Esophagus squamous epithelium (tissue), 4 donors: Measurements from ENCODE around the gene PIBF1.

Experiments used
- POLR2A ChIP-seq, 4 donors: fragments of 450-650 bp; IDR thresholded peaks; one replicate each; pipeline ENCODE4 v1.6.1; 2017; ENCODE audit warnings: antibody characterized with exemption in 4 of 4, mild to moderate bottlenecking in 4 of 4, moderate library complexity in 3 of 4
- TF ChIP-seq, protein P1 (sequence below), 6 experiments: fragments of 450-650 bp in 4 of 6; fragments of 200-600 bp in 2 of 6; sonication (generic) in 2 of 6; IDR thresholded peaks; one replicate each; pipeline ENCODE4 v1.5.1; 2016 to 2019; ENCODE audit warnings: antibody characterized with exemption in 6 of 6, mild to moderate bottlenecking in 4 of 6, moderate library complexity in 4 of 6

GRCh38 chr13:73058432-73058735 lies 276.5 kb downstream of the PIBF1 start:
- TF ChIP-seq, protein P1, sequence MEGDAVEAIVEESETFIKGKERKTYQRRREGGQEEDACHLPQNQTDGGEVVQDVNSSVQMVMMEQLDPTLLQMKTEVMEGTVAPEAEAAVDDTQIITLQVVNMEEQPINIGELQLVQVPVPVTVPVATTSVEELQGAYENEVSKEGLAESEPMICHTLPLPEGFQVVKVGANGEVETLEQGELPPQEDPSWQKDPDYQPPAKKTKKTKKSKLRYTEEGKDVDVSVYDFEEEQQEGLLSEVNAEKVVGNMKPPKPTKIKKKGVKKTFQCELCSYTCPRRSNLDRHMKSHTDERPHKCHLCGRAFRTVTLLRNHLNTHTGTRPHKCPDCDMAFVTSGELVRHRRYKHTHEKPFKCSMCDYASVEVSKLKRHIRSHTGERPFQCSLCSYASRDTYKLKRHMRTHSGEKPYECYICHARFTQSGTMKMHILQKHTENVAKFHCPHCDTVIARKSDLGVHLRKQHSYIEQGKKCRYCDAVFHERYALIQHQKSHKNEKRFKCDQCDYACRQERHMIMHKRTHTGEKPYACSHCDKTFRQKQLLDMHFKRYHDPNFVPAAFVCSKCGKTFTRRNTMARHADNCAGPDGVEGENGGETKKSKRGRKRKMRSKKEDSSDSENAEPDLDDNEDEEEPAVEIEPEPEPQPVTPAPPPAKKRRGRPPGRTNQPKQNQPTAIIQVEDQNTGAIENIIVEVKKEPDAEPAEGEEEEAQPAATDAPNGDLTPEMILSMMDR (IDR thresholded peaks at IDR 0.05): no peak
- TF ChIP-seq POLR2A (IDR thresholded peaks at IDR 0.05): no peak
